HUES48 (cell line): ENCODE results near the gene MMP20.

ENCODE experiments used
- H3K27ac ChIP-seq: one replicate; pipeline ENCODE4 v1.7.0; 2013; ENCODE audit warnings: low read depth, low read length, inconsistent platforms
- H3K27me3 ChIP-seq: 2 replicates; pipeline ENCODE4 v1.6.1; 2013; ENCODE audit warnings: mild to moderate bottlenecking, low read length; ENCODE audit not compliant: control insufficient read depth, insufficient read depth
- H3K36me3 ChIP-seq: 2 replicates; pipeline ENCODE4 v1.6.1; 2013; ENCODE audit warnings: low read length; ENCODE audit not compliant: control insufficient read depth, insufficient read depth
- H3K4me1 ChIP-seq: 2 replicates; pipeline ENCODE4 v1.6.1; 2013; ENCODE audit warnings: mild to moderate bottlenecking, low read length; ENCODE audit not compliant: control insufficient read depth, insufficient read depth
- H3K4me3 ChIP-seq: 2 replicates; pipeline ENCODE4 v1.5.1; 2013; ENCODE audit warnings: mild to moderate bottlenecking, low read depth, low read length
- H3K9ac ChIP-seq: 2 replicates; pipeline ENCODE4 v1.6.1; 2013; ENCODE audit warnings: mild to moderate bottlenecking, low read depth, low read length, moderate library complexity
- H3K9me3 ChIP-seq: 2 replicates; pipeline ENCODE4 v1.6.1; 2013; ENCODE audit warnings: low read length; ENCODE audit not compliant: control insufficient read depth, insufficient read depth

MMP20 gene

GRCh38 chr11:102577182-102577581 lies 48.0 kb downstream of the MMP20 start:
- no peaks in the 10 kb centered on the region for H3K9me3 ChIP-seq
- H3K4me1 ChIP-seq = no peaks in the 10 kb centered on the region
- H3K27me3 ChIP-seq = no peaks in the 10 kb centered on the region
- no peak overlapping the region for H3K27ac ChIP-seq
- no peak overlapping the region for H3K4me3 ChIP-seq
- H3K9ac ChIP-seq = no peak overlapping the region
- H3K36me3 ChIP-seq = no peaks in the 10 kb centered on the region

GRCh38 chr11:102576350-102576749 lies 48.8 kb downstream of the MMP20 start:
- no peaks in the 10 kb centered on the region for H3K4me1 ChIP-seq

GRCh38 chr11:102575012-102575411 lies 50.1 kb downstream of the MMP20 start:
- H3K9me3 ChIP-seq = no peaks in the 10 kb centered on the region
- no peak overlapping the region for H3K27ac ChIP-seq
- no peaks in the 10 kb centered on the region for H3K27me3 ChIP-seq
- no peak overlapping the region for H3K9ac ChIP-seq
- no peaks in the 10 kb centered on the region for H3K4me1 ChIP-seq
- no peaks in the 10 kb centered on the region for H3K36me3 ChIP-seq
- H3K4me3 ChIP-seq = no peak overlapping the region

More at GRCh38 chr11:102576350-102576749, 48.8 kb downstream of the MMP20 start:
- H3K27ac ChIP-seq = no peak overlapping the region
- H3K9ac ChIP-seq = no peak overlapping the region
- no peaks in the 10 kb centered on the region for H3K9me3 ChIP-seq
- no peaks in the 10 kb centered on the region for H3K27me3 ChIP-seq
- H3K36me3 ChIP-seq = no peaks in the 10 kb centered on the region
- H3K4me3 ChIP-seq = no peak overlapping the region

GRCh38 chr11:102573851-102574250 lies 51.3 kb downstream of the MMP20 start:
- no peak overlapping the region for H3K9ac ChIP-seq
- no peak overlapping the region for H3K27ac ChIP-seq
- H3K9me3 ChIP-seq = peaks cover 7% of the 10 kb centered on the region; the same call in 1 of the 2 replicates
- no peaks in the 10 kb centered on the region for H3K36me3 ChIP-seq
- H3K4me1 ChIP-seq = no peaks in the 10 kb centered on the region
- no peak overlapping the region for H3K4me3 ChIP-seq
- H3K27me3 ChIP-seq = no peaks in the 10 kb centered on the region

- Histone ChIP-seq H3K36me3 (no peaks in the 10 kb centered on the region), H3K4me1 (no peaks in the 10 kb centered on the region), H3K27ac (no peak overlapping the region), H3K4me3 (no peak overlapping the region), H3K9ac (no peak overlapping the region), H3K27me3 (no peaks in the 10 kb centered on the region), H3K9me3 (peaks cover 14% of the 10 kb centered on the region)
Measured at GRCh38 chr11:102572554-102573220, 52.4 kb downstream of the MMP20 start.

- Histone ChIP-seq H3K9ac (no peak overlapping the region), H3K27ac (no peak overlapping the region), H3K9me3 (peaks cover 20% of the 10 kb centered on the region), H3K27me3 (no peaks in the 10 kb centered on the region), H3K36me3 (no peaks in the 10 kb centered on the region), H3K4me1 (no peaks in the 10 kb centered on the region), H3K4me3 (no peak overlapping the region)
Measured at GRCh38 chr11:102568851-102569250, 56.3 kb downstream of the MMP20 start.

GRCh38 chr11:102566112-102566511 lies 59.0 kb downstream of the MMP20 start:
- Histone ChIP-seq H3K4me3 (no peak overlapping the region), H3K27ac (no peak overlapping the region), H3K36me3 (no peaks in the 10 kb centered on the region), H3K9me3 (peaks cover 20% of the 10 kb centered on the region), H3K9ac (no peak overlapping the region), H3K4me1 (no peaks in the 10 kb centered on the region), H3K27me3 (no peaks in the 10 kb centered on the region)

- Histone ChIP-seq H3K27ac (no peak overlapping the region), H3K27me3 (no peaks in the 10 kb centered on the region), H3K9me3 (peaks cover 14% of the 10 kb centered on the region), H3K36me3 (no peaks in the 10 kb centered on the region), H3K9ac (no peak overlapping the region), H3K4me1 (peaks cover 9% of the 10 kb centered on the region; the same call in 1 of the 2 replicates), H3K4me3 (no peak overlapping the region)
Measured at GRCh38 chr11:102564110-102564509, 61.0 kb downstream of the MMP20 start.

- no peak overlapping the region for H3K9ac ChIP-seq
- no peak overlapping the region for H3K4me3 ChIP-seq
- H3K27me3 ChIP-seq = no peaks in the 10 kb centered on the region
- H3K4me1 ChIP-seq = peaks cover 12% of the 10 kb centered on the region; the same call in 1 of the 2 replicates
- H3K36me3 ChIP-seq = no peaks in the 10 kb centered on the region
- H3K9me3 ChIP-seq = peaks cover 6% of the 10 kb centered on the region
- H3K27ac ChIP-seq = no peak overlapping the region
Measured at GRCh38 chr11:102561636-102562035, 63.5 kb downstream of the MMP20 start.

- H3K36me3 ChIP-seq = no peaks in the 10 kb centered on the region
- no peaks in the 10 kb centered on the region; the same call in 1 of the 2 replicates for H3K9me3 ChIP-seq
- H3K27ac ChIP-seq = no peak overlapping the region
- no peak overlapping the region for H3K9ac ChIP-seq
- H3K4me3 ChIP-seq = no peak overlapping the region
- H3K27me3 ChIP-seq = no peaks in the 10 kb centered on the region
- H3K4me1 ChIP-seq = peaks cover 12% of the 10 kb centered on the region; the same call in 1 of the 2 replicates
Measured at GRCh38 chr11:102560555-102561011, 64.5 kb downstream of the MMP20 start.

GRCh38 chr11:102559839-102560238 lies 65.3 kb downstream of the MMP20 start:
- Histone ChIP-seq H3K9me3 (no peaks in the 10 kb centered on the region), H3K27ac (no peak overlapping the region), H3K9ac (no peak overlapping the region), H3K36me3 (no peaks in the 10 kb centered on the region), H3K27me3 (no peaks in the 10 kb centered on the region), H3K4me3 (no peak overlapping the region), H3K4me1 (peaks cover 12% of the 10 kb centered on the region; the same call in 1 of the 2 replicates)
